Epithelial cell of proximal tubule (primary cell): Measurements from ENCODE around the gene PRKCD. TPM values are rescaled to one million over a fixed set of nuclear protein-coding genes. Genes with fewer than 3 reads are reported as not detected.
A peak's percentile ranks its signal among the peaks of the same experiment; 100 is the strongest.

Experiments
- DNase-seq: peaks from one replicate; pipeline ENCODE4 v3.0.0-alpha.2; 2011; ENCODE audit warnings: low read depth
- H3K4me3 ChIP-seq: 2 replicates; pipeline ENCODE4 v1.5.1; 2011; ENCODE audit warnings: low read depth, mild to moderate bottlenecking, low read length
- total RNA-seq: library from RNA; depleted of rRNA; stranded (reverse); fragments of >200 nt; gene quantifications from 2 replicates; pipeline ENCODE4 v1.2.3, GENCODE V29; 2015
- TF ChIP-seq, protein P1 (sequence below): conservative IDR thresholded peaks from 2 replicates; pipeline ENCODE4 v1.5.1; 2012; ENCODE audit warnings: low read depth, mild to moderate bottlenecking, low read length

The PRKCD gene
- total RNA-seq, 1 donor from 2014 or later = 4.0 TPM

DNA sequence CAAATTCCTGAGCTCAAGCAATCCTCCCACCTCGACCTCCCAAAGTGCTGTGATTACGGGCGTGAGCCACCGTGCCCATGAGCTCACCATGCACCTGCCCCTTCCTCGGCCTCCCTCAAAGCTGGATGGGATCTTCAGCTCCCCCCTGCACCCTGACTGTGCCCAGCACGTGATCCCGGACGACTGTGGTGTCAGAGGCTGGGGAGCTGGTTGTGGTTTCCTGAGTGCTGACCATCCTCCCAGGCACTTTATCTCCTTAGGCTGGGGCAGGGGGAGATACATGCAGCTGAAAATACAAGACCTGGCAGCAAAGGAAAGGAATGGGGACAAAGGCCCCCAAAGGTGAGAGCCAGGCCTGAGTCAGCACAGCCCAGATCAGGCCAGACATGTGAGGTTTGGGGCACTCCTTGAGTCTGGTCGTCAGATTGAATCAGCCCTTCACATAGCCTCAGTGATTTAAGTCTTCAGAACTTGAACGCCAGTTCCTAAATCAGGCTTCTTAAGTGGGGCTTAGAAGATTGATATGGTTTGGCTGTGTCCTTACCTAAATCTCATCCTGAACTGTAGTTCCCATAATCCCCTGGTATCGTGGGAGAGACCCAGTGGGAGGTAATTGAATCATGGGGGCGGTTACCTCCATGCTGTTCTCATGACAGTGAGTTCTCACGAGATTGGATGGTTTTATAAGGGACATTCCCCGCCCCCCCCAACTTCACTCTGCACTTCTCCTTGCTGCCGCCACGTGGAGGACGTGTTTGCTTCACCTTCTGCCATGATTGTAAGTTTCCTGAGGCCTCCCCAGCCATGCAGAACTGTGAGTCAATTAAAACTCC, 35.8 kb downstream of the PRKCD start:
- TF ChIP-seq, protein P1, sequence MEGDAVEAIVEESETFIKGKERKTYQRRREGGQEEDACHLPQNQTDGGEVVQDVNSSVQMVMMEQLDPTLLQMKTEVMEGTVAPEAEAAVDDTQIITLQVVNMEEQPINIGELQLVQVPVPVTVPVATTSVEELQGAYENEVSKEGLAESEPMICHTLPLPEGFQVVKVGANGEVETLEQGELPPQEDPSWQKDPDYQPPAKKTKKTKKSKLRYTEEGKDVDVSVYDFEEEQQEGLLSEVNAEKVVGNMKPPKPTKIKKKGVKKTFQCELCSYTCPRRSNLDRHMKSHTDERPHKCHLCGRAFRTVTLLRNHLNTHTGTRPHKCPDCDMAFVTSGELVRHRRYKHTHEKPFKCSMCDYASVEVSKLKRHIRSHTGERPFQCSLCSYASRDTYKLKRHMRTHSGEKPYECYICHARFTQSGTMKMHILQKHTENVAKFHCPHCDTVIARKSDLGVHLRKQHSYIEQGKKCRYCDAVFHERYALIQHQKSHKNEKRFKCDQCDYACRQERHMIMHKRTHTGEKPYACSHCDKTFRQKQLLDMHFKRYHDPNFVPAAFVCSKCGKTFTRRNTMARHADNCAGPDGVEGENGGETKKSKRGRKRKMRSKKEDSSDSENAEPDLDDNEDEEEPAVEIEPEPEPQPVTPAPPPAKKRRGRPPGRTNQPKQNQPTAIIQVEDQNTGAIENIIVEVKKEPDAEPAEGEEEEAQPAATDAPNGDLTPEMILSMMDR = no peak
- H3K4me3 ChIP-seq = no peak overlapping the region
- no peak for DNase-seq

DNA sequence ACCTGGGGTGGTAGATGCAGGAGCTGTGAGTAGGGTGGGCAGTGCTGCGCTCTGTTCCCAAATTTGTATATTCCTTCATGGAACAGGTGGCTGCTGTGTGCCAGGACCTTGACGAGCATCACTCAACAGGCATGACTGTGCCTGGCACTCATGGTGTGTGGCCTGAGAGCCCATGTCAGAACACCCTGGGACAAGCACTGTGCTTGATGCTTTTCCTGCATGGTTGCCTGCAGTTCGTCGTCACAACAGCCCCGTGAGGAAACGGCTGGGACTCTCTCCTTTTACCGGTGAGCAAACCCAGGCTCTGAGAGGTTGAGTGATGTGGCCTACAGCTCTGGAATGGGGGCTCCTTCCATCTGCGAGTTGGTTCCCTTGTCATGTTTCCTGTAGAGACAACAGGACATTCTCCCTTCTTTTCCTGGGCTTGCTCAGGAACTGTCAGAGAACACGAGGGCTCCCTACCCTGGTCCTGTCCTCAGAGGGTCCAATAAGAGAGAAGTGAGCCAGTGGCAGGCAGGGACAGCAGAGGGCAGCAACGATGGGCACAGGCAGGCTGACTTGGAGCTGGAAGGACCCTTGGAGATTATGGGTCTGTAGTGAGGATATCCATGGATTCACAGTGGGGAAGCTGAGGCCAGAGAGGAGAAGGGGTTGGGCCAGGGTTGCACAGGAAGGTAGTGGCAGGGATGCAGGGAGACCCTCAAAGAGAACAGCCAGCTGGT, 37.4 kb downstream of the PRKCD start:
- H3K4me3 ChIP-seq = no peak overlapping the region
- no peak for DNase-seq
- TF ChIP-seq, protein P1 = peak; percentile 24

DNA sequence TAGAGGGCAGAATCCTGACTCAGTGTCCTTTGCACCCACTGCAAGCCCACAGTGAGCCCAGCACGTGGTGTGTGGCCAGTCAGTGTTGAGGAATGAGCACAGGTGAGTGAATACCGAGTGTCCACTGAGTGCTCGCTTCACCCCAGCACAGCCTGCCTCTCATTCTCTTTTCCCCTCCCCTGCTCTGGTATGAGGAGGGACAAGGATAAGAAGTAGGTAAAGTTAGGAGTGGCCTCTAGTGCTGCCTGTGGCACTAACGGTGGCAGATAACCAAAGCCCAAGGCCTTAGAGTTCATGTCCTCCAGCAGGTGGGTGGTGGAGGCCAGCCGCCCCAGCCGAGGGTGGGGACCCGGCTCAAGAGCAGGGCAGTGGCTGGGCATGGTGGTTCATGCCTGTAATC, 38.0 kb downstream of the PRKCD start:
- TF ChIP-seq, protein P1 = no peak
- DNase-seq = no peak
- H3K4me3 ChIP-seq = no peak overlapping the region

DNA sequence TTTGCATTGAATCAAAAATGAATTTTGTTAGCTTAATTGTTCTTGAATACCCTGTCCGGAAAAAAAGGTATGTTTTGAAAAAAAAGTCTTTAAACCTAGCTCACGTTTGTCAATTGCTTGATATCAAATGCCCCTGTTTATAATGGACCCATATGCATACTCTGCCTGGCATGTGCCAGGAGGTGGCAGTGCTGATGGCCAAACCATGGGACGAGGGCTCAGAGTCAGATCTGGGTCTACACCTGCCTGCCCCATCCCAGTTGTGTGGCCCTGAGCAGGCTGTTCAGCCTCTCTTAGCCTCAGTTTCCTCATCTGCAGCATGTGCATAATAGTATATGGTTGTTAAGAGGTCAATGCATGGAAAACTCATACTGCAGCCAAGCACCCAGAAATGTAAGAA, 38.8 kb downstream of the PRKCD start:
- H3K4me3 ChIP-seq = no peak overlapping the region
- TF ChIP-seq, protein P1 = peak; percentile 37
- DNase-seq = no peak

DNA sequence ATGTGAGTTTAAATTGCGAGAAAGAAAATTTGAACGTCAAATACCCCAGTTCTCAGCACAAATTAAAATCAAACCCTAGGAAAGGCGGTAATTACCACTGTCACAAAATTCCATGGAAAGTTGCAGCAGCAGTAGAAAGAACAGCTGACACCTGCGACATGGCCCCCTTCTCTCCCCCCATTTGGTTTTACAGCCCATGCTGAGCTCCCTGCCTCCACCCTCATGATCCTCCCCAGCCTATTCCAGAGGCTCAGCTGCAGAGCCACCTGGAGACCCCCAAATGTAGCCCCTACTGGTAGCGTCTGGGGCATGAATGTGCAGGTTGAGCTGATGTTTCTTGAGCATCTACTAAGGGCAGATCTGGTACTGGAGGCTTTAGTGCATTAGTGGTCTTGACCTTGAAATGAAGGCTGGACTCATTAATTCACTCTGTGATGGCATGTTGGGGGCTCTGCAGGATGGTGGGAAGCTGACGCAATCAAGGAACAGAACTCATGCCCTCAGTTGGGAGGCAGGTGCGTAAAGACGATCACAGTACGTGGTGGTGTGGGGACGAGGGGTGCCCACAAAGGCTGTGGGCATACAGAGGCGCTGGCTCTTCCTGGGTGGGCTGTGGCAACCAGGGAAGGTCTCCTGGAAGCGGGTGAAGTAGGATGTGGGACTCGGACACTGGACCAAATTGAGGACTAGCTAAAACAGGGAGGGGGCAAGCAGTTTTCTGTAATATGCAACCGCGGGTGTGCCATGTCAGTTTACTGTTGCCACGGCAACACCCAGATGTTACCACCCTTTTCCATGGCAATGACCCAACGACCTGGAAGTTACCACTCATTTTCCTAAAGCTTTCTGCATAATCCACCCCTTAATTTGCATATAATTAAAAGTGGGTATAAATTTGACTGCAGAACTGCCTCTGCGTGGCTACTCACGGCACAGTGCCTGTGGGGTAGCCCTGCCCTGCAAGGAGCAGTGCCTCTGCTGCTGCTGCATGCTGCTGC, 39.8 kb downstream of the PRKCD start:
- TF ChIP-seq, protein P1 = no peak
- no peak overlapping the region for H3K4me3 ChIP-seq
- no peak for DNase-seq

DNA sequence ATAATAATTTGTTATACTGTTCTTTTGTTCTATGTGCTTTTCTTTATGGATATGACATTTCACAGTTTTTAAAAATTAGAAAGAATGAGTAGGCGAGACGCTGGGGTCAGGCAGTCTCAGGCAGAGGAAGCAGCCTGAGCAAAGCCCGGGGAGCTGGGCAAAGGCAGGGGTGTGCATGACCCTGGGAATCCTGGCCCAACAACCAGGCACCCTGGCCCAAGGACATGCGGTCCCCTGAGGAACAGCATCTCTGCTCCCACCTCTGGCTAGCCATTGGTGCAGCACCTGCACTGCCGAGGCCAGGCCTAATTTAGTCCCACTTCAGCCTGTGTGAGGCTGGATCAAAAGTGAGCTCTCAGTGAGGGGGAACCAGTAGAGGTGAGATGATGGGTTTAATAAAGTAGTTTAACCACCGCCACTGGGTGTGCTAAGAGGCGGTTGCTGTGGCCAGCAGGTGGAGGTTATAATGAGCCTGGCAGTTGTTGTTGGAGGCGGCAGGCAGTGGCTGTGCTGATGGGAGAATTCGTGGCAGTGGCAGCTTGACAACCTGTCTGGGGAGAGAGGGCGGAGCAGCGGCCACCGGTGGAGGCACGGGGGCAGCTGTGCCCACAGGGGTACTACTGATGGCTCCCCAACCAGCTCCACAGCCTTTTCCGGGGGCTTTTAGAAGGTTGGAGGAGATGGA, 41.5 kb downstream of the PRKCD start:
- TF ChIP-seq, protein P1 = no peak
- no peak for DNase-seq
- no peak overlapping the region for H3K4me3 ChIP-seq
